Glomerular endothelial cell (primary cell): ENCODE results near the gene SH3GLB1. TPM values are rescaled to one million over a fixed set of nuclear protein-coding genes. Genes with fewer than 3 reads are reported as not detected.
A peak's percentile ranks its signal among the peaks of the same experiment; 100 is the strongest.
"Not testable (repeated sequence)": the region's sequence is repeated elsewhere in the genome, so short reads cannot be mapped to it uniquely, and the experiment has no call there.

Source experiments
- DNase-seq: peaks from one replicate; pipeline ENCODE4 v3.0.0-alpha.2; 2011; ENCODE audit warnings: low read depth, low spot score; ENCODE audit errors: extremely low read depth
- total RNA-seq: library from RNA; depleted of rRNA; stranded (reverse); fragments of >200 nt; gene quantifications from 2 replicates; pipeline ENCODE4 v1.2.3, GENCODE V29; 2015

The SH3GLB1 gene
- 62.7 and 94.6 TPM in 2 replicates for total RNA-seq

DNA sequence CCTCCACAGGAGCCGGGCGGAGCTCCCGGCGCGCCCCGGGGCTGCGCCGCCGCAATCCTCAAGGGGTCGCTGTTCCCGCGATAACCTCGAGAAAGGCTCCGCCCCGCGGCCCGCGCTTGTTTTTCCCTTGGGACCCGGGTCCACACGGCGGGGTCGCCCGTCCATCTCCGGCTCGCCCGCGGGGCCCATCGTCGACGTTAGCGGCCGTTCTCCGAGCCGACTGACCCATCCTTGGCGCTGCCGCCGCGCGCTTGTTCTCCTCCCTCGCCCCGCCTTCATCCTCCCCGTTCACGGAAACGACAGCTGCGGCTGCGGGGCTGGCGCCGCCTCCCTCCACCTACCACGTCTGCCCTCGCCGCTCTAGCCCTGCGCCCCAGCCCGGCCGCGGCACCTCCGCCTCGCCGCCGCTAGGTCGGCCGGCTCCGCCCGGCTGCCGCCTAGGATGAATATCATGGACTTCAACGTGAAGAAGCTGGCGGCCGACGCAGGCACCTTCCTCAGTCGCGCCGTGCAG is at the start of gene SH3GLB1:
Gene SH3GLB1, plus strand, starts transcription at position 119 of the 514 bp plus-strand sequence. Its CDS starts 324 bp downstream, at position 443.
- no peak for DNase-seq

GRCh38 chr1:86658381-86658780 is 46.0 kb upstream of the SH3GLB1 start:
- DNase-seq, result not testable (repeated sequence)

- no peak for DNase-seq
These were observed 38.0 kb upstream of the SH3GLB1 start for GRCh38 chr1:86666368-86666767.

DNA sequence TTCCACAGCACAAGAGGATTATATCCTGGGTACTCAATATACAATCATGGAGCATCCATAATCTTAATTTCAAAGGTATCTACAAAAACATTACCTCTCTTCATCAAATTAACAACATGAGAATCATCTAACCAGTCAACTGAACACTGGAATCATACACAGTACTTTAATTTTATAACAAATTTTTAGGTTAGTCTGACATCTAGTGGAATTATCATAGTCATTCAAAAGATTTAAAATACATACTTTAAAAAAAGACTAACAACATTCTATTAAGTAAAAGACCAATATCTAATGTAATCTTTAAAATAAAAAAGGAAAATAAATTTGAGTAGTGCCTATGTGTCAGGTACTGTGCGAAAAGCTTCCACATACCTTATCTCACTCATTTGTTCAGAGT is 16.8 kb upstream of the SH3GLB1 start:
- DNase-seq, result no peak

GRCh38 chr1:86692641-86693040 is 11.7 kb upstream of the SH3GLB1 start:
- DNase-seq, result no peak

GRCh38 chr1:86695400-86695799 is 9.0 kb upstream of the SH3GLB1 start:
- DNase-seq, result no peak

DNA sequence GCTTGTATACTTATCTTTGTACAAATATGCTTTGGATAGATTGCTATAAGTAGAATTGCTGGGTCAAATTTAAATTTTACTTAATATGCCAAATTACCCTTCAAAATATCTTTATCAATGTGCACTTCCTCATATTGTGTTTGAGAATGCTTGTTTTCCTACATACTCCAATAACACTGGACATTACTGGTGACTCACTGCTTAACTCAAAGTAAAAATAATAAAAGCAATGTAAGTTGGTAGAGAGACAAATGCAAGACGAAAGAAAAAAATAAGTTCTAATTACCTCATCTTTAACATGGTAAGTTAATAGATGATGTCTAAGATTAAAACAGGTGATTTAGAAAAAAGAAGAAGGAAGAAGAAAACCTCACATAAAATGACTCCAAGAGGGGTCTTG is 7.9 kb upstream of the SH3GLB1 start:
- peak; percentile 73 for DNase-seq

DNA sequence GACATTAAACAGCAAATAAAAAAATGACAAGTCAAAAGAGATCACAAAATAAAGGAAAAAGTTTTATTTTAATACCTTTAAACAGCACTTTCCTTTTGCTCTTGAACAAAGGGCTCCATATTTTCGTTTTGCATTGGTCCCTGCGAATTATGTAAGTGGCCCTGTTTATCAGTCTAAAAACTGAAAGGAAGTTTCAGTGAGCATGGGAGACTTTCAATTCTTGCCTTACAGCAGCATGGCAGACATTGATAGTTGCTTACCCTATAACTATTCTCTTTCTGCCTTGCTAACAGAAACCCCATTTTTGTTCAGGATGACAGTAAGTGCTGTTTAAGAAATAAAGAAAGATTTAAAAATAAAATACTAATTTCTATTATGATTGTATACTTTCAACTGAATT is 5.2 kb upstream of the SH3GLB1 start:
- no peak for DNase-seq

- no peak for DNase-seq
These were observed 2.6 kb upstream of the SH3GLB1 start for GRCh38 chr1:86701731-86702130.

GRCh38 chr1:86702954-86703494 is 1.4 kb upstream of the SH3GLB1 start:
- not testable (repeated sequence) for DNase-seq

DNA sequence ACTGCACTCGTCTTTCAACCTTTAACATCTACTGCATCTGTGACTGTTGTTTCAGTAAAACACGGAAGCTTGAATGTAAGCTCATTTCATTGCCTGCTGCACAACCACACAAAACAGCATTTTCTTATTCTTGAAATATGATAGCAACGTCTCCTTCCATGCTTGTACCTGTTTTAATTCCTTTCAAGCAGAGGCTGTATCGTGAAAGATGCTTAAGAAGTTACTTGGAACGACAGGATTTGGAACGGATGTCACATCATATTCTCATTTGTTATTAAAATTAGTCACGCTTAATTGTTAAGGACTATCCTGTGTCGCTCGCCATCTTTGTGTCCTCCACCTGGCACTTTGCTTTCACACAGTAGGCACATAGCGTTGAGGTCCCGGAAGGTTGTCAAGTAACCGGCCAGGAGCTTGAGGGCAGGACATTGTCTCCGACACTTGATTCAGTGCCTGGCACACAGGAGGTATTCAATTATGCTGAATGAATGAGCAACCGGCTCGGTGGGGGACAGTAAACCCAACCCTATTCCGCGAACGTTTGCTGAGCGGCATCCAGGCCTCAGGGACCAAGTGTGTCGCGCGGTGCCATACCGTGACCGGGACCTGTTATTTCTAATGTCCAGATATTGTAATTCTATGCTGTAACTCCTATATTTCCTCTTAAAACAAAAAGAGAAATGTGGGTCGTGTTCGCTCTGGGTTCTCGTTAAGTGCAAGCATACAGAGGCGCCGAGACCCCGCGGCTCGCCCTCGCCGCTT is 499 bp upstream of the SH3GLB1 start:
- DNase-seq, result no peak

- no peak for DNase-seq
These were observed 742 bp downstream of the SH3GLB1 start for GRCh38 chr1:86704972-86705664.

- no peak for DNase-seq
These were observed 1.2 kb downstream of the SH3GLB1 start for GRCh38 chr1:86705665-86705985.

GRCh38 chr1:86706018-86706635 is 1.8 kb downstream of the SH3GLB1 start:
- no peak for DNase-seq

DNA sequence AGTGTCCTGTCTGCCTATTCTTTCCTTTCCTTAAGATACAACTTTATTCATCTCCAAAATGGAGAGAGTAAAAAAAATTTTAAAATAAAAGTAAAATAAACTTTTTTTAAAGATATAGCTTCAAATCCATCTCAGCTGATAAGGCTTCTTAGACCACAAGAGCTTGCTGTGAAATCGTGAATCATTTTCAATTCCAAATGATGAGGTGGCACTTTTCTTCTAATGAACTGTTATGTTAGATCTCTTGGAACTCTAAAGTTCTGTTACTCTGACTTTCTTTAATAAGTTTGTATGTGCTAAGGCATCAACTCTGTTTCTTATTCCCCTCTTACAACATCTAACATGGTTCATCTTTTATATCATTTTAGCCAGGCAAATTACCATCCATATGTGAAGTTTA is 4.5 kb downstream of the SH3GLB1 start:
- DNase-seq, result no peak

GRCh38 chr1:86712088-86712860 is 7.9 kb downstream of the SH3GLB1 start:
- no peak for DNase-seq

DNA sequence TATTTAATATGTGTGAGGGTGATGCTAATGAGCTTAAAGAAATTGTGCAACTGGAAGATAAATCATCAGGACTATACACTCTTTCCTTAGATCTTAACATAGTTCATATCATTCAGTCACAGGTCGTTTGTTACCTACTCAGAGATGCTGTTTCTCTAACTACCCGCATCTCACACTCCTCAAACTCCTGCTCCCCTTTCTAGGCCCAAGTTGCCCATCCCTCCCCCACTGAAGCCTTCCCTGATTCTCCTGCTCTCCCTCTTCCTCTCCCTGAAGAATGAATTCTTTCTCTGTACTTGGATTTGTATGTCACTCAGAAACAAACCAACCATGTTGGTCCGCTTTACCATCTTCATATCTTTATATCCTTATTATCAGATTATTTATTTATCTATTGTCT is 9.1 kb downstream of the SH3GLB1 start:
- DNase-seq, result no peak

DNA sequence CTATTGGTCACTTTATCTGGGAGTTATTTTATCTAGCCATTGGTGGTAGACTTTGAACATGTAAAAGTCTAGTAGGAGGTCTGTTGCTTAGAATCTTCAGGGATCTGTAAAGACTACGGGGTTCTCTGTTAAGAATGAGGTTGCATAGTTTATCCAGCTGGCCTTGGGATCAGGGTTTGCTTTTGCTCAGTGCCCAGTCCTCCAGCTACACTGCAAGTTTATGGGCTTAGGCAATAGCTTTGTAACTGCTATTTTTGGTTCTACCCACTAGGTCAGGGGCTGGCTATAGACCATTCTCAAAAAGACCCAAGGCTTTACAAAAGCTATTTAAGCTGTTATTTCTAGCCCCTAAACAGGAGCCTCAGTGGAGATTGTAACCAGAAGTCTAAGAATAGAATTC is 9.8 kb downstream of the SH3GLB1 start:
- DNase-seq, result no peak

- DNase-seq, result no peak
These were observed 10.3 kb downstream of the SH3GLB1 start for GRCh38 chr1:86714561-86715244.

DNA sequence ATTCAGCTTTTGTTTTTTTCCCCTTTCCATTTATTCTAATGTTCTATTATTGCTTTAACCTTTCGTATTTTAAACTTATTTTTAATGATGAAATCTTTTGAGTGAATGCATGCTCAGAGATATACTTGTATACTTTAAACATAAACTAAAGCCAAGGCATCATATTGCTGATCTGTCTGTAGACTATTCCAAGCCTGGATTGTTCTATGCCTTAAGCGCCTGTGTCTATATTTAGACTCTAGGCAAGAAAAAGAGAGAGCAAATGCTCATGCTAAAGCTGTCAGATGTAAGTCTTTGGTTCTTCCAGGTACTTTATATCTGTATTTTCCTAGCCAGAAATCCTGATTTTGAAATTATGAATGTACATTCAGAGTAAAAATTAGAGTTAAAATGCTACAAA is 14.4 kb downstream of the SH3GLB1 start:
- DNase-seq, result no peak
